HEK293 (cell line): ENCODE measurements around the gene TRPM2.

Experiments used
- CTCF ChIA-PET: fragments of 350-600 bp; formaldehyde crosslinking; extraction: SDS; loops from one replicate; lab custom pipeline; 2021; ENCODE audit warnings: antibody characterized with exemption; lab: Yijun Ruan, JAX
- POLR2A ChIA-PET: fragments of 300-600 bp; formaldehyde crosslinking; extraction: SDS; loops from one replicate; lab custom pipeline; 2020; ENCODE audit warnings: antibody characterized with exemption, inconsistent platforms; lab: Yijun Ruan, JAX
- H3K27ac ChIP-seq: fragments of 200-500 bp; sonication (Bioruptor generic); 2 replicates; pipeline ENCODE4 v1.5.1; 2014; ENCODE audit warnings: low read depth, low read length, control low read depth, inconsistent platforms; ENCODE audit errors: extremely low read depth
- H3K36me3 ChIP-seq, 2 experiments: fragments of 200-500 bp in 1 of 2; sonication (Bioruptor generic) in 1 of 2; 1 replicate in 1 of 2; 2 replicates in 1 of 2; pipeline ENCODE4 v1.5.1; 2014 to 2017; ENCODE audit warnings: inconsistent platforms in 2 of 2, low read length in 2 of 2; ENCODE audit not compliant: control insufficient read depth in 2 of 2, insufficient read depth in 1 of 2
- H3K4me1 ChIP-seq: fragments of 200-500 bp; sonication (Bioruptor generic); 2 replicates; pipeline ENCODE4 v1.5.1; 2014; ENCODE audit warnings: mild to moderate bottlenecking, low read length, inconsistent platforms; ENCODE audit not compliant: control insufficient read depth, insufficient read depth
- H3K4me3 ChIP-seq: 2 replicates; pipeline ENCODE4 v1.5.1; 2011; ENCODE audit warnings: low read depth, mild to moderate bottlenecking, control low read depth, low read length, moderate library complexity
- H3K9me3 ChIP-seq: fragments of 200-500 bp; sonication (Bioruptor generic); 2 replicates; pipeline ENCODE4 v1.5.1; 2014; ENCODE audit warnings: low read depth, low read length, inconsistent platforms; ENCODE audit not compliant: control insufficient read depth, insufficient read depth
- EGR2 ChIP-seq: fragments of 450-650 bp; formaldehyde crosslinking; IDR thresholded peaks from 2 replicates; pipeline ENCODE4 v1.5.1; 2016; ENCODE audit warnings: low read depth, missing biosample characterization, missing genetic modification characterization
- GFI1B ChIP-seq: fragments of 450-650 bp; formaldehyde crosslinking; IDR thresholded peaks from 2 replicates; pipeline ENCODE4 v1.5.1; 2016; ENCODE audit warnings: missing biosample characterization, missing genetic modification characterization
- IKZF3 ChIP-seq: fragments of 450-650 bp; IDR thresholded peaks from 2 replicates; pipeline ENCODE4 v1.5.0; 2018; ENCODE audit warnings: missing biosample characterization, mild to moderate bottlenecking, missing genetic modification characterization, moderate library complexity
- KLF7 ChIP-seq: fragments of 450-650 bp; formaldehyde crosslinking; IDR thresholded peaks from 2 replicates; pipeline ENCODE4 v1.5.1; 2016; ENCODE audit warnings: missing biosample characterization, missing genetic modification characterization, borderline replicate concordance
- SCRT2 ChIP-seq: fragments of 450-650 bp; formaldehyde crosslinking; IDR thresholded peaks from 2 replicates; pipeline ENCODE4 v1.5.1; 2016; ENCODE audit warnings: missing biosample characterization, missing genetic modification characterization
- ZFHX2 ChIP-seq: fragments of 450-650 bp; formaldehyde crosslinking; conservative IDR thresholded peaks from 2 replicates; pipeline ENCODE4 v1.5.1; 2016; ENCODE audit warnings: missing biosample characterization, missing genetic modification characterization
- ZNF114 ChIP-seq: fragments of 450-650 bp; formaldehyde crosslinking; IDR thresholded peaks from 2 replicates; pipeline ENCODE4 v1.5.0; 2017; ENCODE audit warnings: missing biosample characterization, missing genetic modification characterization
- ZNF324 ChIP-seq: fragments of 450-650 bp; formaldehyde crosslinking; IDR thresholded peaks from 2 replicates; pipeline ENCODE4 v1.5.1; 2016; ENCODE audit warnings: missing biosample characterization, missing genetic modification characterization
- ZNF354C ChIP-seq: fragments of 450-650 bp; formaldehyde crosslinking; IDR thresholded peaks from 2 replicates; pipeline ENCODE4 v1.5.1; 2016; ENCODE audit warnings: missing biosample characterization, missing genetic modification characterization, low read depth, borderline replicate concordance
- ZNF37A ChIP-seq: fragments of 450-650 bp; IDR thresholded peaks from 2 replicates; pipeline ENCODE4 v1.5.1; 2018; ENCODE audit warnings: missing biosample characterization, missing genetic modification characterization
- ZNF423 ChIP-seq: fragments of 450-650 bp; formaldehyde crosslinking; IDR thresholded peaks from 2 replicates; pipeline ENCODE4 v1.5.1; 2016; ENCODE audit warnings: missing biosample characterization, missing genetic modification characterization
- ZNF558 ChIP-seq: fragments of 450-650 bp; formaldehyde crosslinking; IDR thresholded peaks from 2 replicates; pipeline ENCODE4 v1.5.1; 2016; ENCODE audit warnings: missing biosample characterization, missing genetic modification characterization
- ZNF658 ChIP-seq: fragments of 450-650 bp; formaldehyde crosslinking; IDR thresholded peaks from 2 replicates; pipeline ENCODE4; 2016; ENCODE audit warnings: missing biosample characterization, missing genetic modification characterization
- ZNF776 ChIP-seq: fragments of 450-650 bp; formaldehyde crosslinking; IDR thresholded peaks from 2 replicates; pipeline ENCODE4 v1.5.0; 2017; ENCODE audit warnings: missing biosample characterization, missing genetic modification characterization, borderline replicate concordance
- ZNF792 ChIP-seq: fragments of 450-650 bp; formaldehyde crosslinking; IDR thresholded peaks from 2 replicates; pipeline ENCODE4 v1.5.1; 2016; ENCODE audit warnings: missing biosample characterization, missing genetic modification characterization
- TF ChIP-seq, protein P1 (sequence below): fragments of 450-650 bp; formaldehyde crosslinking; IDR thresholded peaks from 2 replicates; pipeline ENCODE4 v1.5.1; 2016; ENCODE audit warnings: missing biosample characterization, missing genetic modification characterization, low read depth
- TF ChIP-seq, protein P2 (sequence below): fragments of 450-650 bp; formaldehyde crosslinking; IDR thresholded peaks from 2 replicates; pipeline ENCODE4 v1.5.1; 2016; ENCODE audit warnings: missing biosample characterization, missing genetic modification characterization
- TF ChIP-seq, protein P3 (sequence below): fragments of 450-650 bp; formaldehyde crosslinking; IDR thresholded peaks from 2 replicates; pipeline ENCODE4 v1.5.1; 2016; ENCODE audit warnings: missing biosample characterization, missing genetic modification characterization
- TF ChIP-seq, protein P4 (sequence below): fragments of 450-650 bp; formaldehyde crosslinking; IDR thresholded peaks from 2 replicates; pipeline ENCODE4 v1.5.1; 2016; ENCODE audit warnings: missing biosample characterization, missing genetic modification characterization

Gene TRPM2

DNA sequence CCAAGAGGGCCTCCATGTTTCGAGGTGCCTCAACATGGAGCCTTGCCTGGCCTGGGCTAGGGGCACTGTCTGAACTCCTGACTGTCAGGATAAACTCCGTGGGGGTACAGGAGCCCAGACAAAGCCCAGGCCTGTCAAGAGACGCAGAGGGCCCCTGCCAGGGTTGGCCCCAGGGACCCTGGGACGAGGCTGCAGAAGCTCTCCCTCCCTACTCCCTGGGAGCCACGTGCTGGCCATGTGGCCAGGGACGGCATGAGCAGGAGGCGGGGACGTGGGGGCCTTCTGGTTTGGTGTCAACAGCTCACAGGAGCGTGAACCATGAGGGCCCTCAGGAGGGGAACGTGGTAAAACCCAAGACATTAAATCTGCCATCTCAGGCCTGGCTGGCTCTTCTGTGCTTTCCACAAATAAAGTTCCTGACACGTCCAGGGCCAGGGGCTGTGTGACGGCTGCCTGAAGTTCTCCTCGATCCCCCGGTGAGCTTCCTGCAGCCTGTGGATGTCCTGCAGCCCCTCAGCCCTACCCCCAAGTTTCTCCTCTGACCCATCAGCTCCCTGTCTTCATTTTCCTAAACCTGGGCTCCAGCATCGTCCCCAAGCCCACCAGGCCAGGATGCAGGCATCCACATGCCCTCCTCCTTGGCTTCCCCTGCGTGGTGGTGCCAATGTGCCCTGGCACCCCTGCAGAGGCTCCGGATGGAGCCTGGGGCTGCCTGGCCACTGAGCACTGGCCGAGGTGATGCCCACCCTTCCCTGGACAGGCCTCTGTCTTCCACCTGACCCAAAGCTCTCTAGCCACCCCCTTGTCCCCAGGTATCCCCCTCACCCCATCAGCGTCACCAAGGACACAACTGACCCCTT lies 89.1 kb downstream of the TRPM2 start:
- Histone ChIP-seq H3K9me3 (no peaks in the 10 kb centered on the region), H3K36me3 (no peaks in the 10 kb centered on the region), H3K4me1 (no peaks in the 10 kb centered on the region), H3K27ac (no peak overlapping the region), H3K4me3 (no peak overlapping the region)
- ChIA-PET CTCF (interaction anchor here (0.6 to 0.7 kb wide), 2 partner anchors 321 to 564 kb away, joined by 4 to 5 read pairs; no protein-coding TSS in a partner anchor), POLR2A (no interaction called here)
- TF ChIP-seq SCRT2 (tag by site-specific recombination) (no peak), IKZF3 (tag by site-specific recombination) (no peak), ZFHX2 (no peak), GFI1B (tag by site-specific recombination) (no peak), ZNF423 (tag by site-specific recombination) (no peak), ZNF37A (tag by site-specific recombination) (no peak), ZNF792 (tag by site-specific recombination) (no peak), KLF7 (tag by site-specific recombination) (no peak), EGR2 (tag by site-specific recombination) (no peak), ZNF324 (tag by site-specific recombination) (no peak), ZNF658 (tag by site-specific recombination) (no peak), ZNF354C (no peak), ZNF776 (tag by site-specific recombination) (no peak), ZNF114 (tag by site-specific recombination) (no peak), ZNF558 (tag by site-specific recombination) (no peak)
- TF ChIP-seq, protein P1, sequence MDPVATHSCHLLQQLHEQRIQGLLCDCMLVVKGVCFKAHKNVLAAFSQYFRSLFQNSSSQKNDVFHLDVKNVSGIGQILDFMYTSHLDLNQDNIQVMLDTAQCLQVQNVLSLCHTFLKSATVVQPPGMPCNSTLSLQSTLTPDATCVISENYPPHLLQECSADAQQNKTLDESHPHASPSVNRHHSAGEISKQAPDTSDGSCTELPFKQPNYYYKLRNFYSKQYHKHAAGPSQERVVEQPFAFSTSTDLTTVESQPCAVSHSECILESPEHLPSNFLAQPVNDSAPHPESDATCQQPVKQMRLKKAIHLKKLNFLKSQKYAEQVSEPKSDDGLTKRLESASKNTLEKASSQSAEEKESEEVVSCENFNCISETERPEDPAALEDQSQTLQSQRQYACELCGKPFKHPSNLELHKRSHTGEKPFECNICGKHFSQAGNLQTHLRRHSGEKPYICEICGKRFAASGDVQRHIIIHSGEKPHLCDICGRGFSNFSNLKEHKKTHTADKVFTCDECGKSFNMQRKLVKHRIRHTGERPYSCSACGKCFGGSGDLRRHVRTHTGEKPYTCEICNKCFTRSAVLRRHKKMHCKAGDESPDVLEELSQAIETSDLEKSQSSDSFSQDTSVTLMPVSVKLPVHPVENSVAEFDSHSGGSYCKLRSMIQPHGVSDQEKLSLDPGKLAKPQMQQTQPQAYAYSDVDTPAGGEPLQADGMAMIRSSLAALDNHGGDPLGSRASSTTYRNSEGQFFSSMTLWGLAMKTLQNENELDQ (tag by site-specific recombination), result no peak
- TF ChIP-seq, protein P2, sequence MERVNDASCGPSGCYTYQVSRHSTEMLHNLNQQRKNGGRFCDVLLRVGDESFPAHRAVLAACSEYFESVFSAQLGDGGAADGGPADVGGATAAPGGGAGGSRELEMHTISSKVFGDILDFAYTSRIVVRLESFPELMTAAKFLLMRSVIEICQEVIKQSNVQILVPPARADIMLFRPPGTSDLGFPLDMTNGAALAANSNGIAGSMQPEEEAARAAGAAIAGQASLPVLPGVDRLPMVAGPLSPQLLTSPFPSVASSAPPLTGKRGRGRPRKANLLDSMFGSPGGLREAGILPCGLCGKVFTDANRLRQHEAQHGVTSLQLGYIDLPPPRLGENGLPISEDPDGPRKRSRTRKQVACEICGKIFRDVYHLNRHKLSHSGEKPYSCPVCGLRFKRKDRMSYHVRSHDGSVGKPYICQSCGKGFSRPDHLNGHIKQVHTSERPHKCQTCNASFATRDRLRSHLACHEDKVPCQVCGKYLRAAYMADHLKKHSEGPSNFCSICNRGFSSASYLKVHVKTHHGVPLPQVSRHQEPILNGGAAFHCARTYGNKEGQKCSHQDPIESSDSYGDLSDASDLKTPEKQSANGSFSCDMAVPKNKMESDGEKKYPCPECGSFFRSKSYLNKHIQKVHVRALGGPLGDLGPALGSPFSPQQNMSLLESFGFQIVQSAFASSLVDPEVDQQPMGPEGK (tag by site-specific recombination), result no peak
- TF ChIP-seq, protein P3, sequence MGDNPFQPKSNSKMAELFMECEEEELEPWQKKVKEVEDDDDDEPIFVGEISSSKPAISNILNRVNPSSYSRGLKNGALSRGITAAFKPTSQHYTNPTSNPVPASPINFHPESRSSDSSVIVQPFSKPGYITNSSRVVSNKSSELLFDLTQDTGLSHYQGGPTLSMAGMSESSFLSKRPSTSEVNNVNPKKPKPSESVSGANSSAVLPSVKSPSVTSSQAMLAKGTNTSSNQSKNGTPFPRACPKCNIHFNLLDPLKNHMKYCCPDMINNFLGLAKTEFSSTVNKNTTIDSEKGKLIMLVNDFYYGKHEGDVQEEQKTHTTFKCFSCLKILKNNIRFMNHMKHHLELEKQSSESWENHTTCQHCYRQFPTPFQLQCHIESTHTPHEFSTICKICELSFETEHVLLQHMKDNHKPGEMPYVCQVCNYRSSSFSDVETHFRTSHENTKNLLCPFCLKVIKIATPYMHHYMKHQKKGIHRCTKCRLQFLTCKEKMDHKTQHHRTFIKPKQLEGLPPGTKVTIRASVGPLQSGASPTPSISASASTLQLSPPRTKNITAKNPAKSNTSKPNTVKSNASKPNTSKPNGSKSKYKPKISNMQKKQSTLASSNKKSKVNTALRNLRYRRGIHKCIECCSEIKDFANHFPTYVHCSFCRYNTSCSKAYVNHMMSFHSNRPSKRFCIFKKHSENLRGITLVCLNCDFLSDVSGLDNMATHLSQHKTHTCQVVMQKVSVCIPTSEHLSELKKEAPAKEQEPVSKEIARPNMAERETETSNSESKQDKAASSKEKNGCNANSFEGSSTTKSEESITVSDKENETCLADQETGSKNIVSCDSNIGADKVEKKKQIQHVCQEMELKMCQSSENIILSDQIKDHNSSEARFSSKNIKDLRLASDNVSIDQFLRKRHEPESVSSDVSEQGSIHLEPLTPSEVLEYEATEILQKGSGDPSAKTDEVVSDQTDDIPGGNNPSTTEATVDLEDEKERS (tag by site-specific recombination), result no peak
- TF ChIP-seq, protein P4, sequence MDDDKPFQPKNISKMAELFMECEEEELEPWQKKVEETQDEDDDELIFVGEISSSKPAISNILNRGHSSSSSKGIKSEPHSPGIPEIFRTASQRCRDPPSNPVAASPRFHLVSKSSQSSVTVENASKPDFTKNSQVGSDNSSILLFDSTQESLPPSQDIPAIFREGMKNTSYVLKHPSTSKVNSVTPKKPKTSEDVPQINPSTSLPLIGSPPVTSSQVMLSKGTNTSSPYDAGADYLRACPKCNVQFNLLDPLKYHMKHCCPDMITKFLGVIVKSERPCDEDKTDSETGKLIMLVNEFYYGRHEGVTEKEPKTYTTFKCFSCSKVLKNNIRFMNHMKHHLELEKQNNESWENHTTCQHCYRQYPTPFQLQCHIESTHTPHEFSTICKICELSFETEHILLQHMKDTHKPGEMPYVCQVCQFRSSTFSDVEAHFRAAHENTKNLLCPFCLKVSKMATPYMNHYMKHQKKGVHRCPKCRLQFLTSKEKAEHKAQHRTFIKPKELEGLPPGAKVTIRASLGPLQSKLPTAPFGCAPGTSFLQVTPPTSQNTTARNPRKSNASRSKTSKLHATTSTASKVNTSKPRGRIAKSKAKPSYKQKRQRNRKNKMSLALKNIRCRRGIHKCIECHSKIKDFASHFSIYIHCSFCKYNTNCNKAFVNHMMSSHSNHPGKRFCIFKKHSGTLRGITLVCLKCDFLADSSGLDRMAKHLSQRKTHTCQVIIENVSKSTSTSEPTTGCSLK (tag by site-specific recombination), result no peak
